NT2/D1 (cell line): ENCODE results near the gene FZR1.

Experiments
- YY1 ChIP-seq: IDR thresholded peaks from 2 replicates; pipeline ENCODE4 v1.6.1; 2011; ENCODE audit not compliant: insufficient read length, insufficient read depth
- ZNF274 ChIP-seq: IDR thresholded peaks from 2 replicates; pipeline ENCODE4 v1.6.1; 2011; ENCODE audit warnings: mild to moderate bottlenecking, low read depth, low read length

- TF ChIP-seq YY1 (no peak), ZNF274 (no peak)
These were observed 42.2 kb upstream of the FZR1 start for GRCh38 chr19:3463714-3464586.
